HL-60/S4 treated with phorbol 12-myristate 13-acetate at 8.2 ng/mL for 4 days and 3 days (cell line): ENCODE data around the gene ARNT2.

Experiments used
- in situ Hi-C: fragments of 300-500 bp; cut with MboI; formaldehyde crosslinking; loops from 2 replicates; pipeline ENCODE4 v1.15.0; 2022; ENCODE audit warnings: low sequenced_read_pairs

The ARNT2 gene

DNA sequence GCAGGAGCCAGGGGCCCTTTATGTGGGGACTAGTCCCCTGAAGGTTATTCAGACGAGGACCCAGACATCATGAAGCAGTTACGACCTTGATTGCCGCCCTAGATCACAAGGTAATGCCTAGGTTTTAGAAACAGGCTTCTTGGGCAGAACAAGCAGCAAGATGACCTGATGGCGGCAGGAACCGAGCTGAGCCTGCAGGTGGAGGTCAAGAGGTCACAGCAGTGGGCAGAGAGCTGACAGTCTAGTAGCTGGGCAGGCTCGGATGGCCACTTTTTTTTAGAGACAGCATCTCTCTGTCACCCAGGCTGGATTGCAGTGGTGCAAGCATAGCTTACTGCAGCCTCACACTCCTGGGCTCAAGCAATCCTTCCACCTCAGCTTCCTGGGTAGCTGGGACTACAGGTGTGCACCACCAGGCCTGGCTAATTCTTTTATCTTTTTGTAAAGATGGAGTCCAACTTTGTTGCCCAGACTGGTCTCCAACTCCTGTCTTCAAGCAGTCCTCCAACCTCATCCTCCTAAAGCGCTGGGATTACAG lies 207.4 kb downstream of the ARNT2 start:
- in situ Hi-C loops = no loop called here

DNA sequence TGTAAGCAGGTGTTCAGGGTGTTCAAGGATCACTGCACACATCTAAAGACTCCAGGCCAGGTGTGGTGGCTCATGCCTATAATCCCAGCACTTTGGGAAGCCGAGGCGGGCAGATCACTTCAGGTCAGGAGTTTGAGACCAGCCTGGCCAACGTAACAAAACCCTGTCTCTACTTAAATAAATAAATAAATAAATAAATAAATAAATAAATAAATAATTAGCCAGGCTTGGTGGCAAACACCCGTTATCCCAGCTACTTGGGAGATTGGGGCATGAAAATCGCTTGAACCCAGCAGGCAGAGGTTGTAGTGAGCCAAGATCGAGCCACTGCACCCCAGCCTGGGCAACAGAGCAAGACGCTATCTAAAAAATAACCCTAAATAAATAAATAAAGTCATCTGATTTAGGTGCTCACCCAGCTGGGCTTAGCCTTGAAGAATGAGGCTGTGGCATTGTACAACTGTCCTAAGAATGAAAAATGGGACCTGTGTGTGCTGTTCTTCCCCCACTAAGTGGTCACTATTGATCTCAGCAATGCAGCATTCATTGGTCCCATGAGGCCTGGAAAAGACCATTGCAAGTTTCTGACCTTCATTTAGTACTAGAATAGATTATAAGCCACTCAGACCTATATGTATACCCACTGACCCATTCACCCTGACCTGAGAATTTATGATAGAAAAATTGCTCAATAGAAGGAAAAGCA lies 208.1 kb downstream of the ARNT2 start:
- in situ Hi-C loops = no loop called here

DNA sequence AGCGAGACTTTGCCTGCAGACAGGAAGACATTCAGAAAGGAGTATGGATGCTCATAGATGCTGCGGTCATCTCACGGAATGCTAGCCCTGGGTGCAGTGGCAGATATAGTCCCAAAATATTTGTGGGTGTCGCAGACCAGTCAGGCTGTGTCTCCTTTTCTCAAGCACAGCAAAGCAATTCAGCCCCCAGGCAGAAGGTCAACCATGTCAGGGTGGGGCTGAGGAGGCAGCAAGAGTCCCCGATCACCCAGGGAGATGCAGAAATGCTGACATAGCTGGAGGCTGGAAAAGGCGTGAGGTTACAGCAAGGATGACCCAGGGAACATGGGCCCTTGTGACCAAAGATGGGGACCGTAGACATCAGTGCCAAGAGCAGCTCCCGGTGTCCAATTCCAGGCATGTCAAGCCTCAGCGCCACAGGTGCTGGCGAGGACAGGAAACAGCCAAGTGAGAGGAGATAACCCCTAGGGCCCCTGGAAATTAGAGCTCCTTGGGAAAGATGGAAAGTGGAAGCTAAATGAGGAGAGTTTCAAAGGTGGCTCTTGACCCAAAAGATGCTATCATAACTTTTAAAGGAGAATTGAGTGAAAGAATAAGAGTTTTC lies 209.7 kb downstream of the ARNT2 start:
- in situ Hi-C loops = no loop called here

- in situ Hi-C loops = no loop called here
Measured at GRCh38 chr15:80614711-80615360, 210.7 kb downstream of the ARNT2 start.

GRCh38 chr15:80615361-80615736 lies 211.2 kb downstream of the ARNT2 start:
- in situ Hi-C loops = no loop called here

DNA sequence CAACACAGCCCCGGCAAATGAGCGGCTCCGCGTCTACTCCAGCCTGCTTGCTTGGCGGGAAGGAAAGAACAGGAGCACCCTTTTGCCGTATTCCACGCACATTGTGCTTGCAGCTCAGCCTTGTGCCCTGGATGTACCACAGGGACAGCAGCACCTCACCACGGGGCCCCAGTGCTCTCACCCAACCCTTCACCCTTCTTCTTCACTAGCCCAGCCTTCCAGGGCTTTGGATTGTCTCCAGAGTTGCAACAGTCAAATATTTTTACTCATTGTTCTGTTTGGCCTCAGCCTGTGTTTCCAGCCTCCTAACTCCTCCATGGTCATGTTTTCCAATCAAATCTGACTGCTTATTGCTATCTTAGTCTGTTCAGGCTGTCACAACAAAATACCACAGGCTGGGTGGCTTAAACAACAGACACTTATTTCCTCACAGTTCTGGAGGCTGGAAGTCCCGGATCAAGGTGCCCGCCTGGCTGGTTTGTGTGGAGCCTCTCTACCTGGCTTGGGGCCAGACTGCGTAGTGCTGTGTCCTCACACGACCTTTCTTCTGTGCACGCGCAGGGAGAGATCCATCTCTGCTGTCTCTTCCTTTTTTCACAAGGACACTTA lies 211.7 kb downstream of the ARNT2 start:
- in situ Hi-C loops = no loop called here

DNA sequence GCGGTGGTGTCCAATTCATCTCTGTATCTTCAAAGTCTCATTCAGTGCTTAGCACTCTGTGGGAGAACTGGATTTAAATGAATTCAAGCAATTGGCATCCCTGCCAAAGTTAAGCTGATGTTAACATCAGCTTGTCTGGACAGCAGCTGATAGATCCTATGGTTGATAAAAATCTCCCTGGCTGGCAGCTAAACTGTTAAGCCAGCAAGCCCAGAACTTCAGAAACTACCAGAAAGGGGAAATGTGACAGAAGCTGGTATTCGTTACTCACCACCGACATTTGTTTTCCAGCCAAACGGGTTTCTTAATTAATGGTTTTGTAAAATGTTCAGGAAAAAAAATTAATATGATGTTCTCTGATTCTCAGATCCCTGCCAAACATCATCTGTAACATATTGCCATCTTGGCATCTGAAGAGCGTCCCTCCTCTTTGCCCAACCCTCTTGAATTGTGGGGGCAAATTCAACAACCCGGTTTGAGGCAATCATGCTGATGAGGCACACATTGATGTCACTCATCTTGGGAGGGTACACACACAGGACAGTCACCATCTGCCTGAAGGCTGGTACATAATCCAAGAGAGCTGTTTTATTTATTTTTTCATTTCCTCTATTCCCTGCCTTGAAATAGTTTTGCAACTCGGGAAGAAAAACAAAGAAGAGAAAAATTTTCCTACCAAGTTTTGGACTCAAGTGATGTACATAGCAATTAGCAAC lies 214.7 kb downstream of the ARNT2 start:
- in situ Hi-C loops = no loop called here

DNA sequence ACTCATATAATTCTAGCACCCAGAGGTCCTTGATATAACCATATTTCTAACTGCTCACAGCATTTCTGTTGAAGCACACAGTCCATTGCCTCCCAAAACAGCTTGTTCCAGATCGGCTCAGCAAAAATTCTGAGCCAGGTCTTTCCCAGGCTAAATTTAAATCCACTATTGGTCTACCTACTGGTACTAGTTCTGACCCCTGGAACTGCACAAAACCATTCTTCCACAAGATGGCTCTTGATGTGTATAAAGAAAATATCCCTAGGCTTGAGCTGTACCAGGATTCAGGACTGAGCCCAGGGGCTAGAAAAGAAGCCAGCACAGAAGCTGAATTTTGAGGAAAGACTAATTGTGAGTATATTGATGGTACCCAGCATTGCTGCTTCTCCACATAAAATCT lies 215.5 kb downstream of the ARNT2 start:
- in situ Hi-C loops = no loop called here

DNA sequence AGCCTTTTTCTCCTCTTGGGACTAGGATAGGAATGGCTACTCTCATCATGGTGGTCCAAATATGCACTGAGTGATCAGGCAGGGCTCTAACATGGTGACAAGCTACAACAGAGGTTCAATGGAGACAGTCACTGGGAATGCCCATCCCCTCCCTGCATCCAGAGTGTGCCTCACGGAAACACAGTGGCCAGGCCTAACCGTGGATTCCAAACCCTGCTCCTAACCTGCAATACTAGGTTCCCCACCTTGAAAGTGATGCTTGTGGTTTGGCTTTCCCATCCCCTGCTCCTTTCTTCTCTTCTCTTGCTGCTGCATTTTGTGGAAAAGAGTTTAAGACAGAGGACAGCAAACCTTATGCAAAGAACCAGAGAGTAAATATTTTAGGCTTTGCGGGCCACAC lies 216.0 kb downstream of the ARNT2 start:
- in situ Hi-C loops = no loop called here

DNA sequence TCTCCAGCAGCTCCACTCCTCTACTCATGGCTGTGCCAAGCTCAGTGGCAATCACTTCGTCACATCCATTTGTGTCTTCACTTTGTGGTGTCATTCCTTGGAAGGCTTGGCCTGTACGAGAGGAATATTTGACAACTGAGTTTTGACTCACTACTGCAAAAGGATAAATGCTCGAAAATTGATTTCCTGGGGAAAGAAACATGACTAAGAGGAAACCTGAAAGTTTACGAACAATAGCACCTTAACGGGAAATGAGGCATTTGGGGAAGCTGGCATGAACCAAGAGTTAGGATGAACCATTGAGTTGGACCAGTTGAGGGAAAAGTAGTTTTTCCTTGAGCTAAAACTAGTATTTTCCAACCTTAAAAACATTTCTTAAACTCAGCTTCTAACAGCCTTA lies 216.7 kb downstream of the ARNT2 start:
- in situ Hi-C loops = no loop called here

- in situ Hi-C loops = no loop called here
Measured at GRCh38 chr15:80626643-80627120, 222.5 kb downstream of the ARNT2 start.

DNA sequence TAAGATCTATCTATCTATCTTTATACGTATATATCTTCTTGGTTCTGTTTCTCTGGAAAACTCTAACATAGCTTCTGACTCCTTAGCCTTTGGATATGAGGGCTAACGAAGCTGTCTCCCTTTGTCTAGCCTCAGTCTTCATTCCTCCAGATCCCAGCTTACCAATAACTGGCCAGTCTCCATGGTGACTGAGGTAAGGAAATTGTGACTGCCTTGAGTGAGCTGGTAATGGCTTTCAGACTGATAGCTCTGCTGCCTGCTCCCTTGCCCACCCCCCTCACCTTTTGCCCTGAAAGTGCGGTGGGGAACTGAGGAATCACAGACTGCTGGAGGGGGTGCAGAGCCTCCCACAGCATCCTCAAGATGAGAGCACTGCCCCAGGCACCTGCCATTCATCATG lies 225.2 kb downstream of the ARNT2 start:
- in situ Hi-C loops = no loop called here

DNA sequence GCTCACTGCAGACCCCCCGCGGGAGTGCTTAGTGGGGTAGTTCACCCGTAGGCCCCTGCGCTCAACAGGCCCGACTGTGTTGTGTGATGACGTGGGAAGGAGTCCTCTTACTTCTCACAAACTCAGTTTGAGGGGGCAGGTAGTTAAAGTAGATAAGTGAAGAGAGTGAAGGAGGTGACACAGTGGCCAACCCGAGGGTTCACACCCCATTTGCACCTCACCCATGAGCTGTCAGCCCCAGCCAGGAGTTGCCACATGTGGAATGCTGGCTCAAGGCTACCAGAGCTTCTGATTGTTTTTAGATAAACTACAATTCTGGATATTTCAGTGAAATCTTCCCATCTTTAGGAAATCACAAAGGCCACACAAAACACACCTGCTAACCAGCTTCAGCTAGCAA lies 226.8 kb downstream of the ARNT2 start:
- in situ Hi-C loops = no loop called here

DNA sequence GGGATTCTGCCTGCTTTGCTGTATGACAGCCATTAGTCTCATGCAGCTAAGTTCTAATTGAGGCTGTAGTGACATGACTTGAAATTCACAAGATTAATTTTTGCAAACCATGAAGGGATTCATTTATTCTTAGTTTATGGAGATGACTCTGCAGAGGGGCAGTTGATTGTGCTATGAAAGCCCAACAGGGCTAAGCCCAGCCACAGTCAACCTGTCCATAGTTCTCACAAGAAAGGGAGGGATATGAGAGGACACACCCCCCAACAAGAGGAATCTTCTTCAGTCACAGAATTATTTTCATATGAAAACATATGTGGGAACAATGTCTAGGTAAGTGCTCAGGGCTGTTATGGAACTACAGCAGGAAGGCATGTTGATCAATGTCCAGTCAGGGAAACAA lies 229.0 kb downstream of the ARNT2 start:
- in situ Hi-C loops = no loop called here

DNA sequence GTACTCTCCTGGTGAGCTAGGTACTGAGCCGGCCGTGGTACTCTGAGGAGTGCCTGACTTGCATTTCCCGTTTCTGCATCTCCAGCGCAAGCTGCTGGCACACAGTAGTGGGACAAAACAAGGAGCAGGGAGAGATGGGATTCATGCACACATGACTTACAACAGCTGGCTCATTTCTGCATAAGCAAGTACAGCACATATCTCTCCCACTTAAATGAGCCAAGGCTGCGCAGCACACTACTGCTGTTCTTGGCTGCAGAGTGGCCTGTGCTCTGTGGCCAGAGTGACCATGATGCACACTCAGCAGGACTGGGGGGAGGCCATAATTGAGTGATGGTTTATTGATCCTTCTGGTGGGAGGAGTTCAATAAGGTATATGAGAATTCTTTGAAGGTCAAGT lies 231.8 kb downstream of the ARNT2 start:
- in situ Hi-C loops = no loop called here

DNA sequence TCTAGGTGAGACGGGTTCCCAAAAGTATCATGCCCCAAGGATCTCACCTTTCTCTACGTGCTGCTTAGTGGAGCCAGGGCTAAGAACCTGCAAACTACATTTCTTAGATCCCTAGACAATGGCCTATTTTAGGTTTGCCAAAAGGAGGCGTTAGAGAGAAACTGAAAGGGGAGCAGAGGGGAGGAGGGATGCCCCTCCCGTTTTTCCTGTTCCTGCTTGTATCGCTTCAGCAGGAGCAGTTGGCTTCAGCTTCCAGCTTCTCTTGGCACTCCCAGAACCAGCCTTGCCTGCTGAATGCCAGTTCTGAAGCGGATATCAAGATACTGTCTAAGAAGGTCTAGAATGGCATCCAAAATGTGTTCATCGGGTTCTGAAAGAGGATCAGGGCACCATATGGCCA lies 232.5 kb downstream of the ARNT2 start:
- in situ Hi-C loops = no loop called here

GRCh38 chr15:80637747-80638146 lies 233.6 kb downstream of the ARNT2 start:
- in situ Hi-C loops = no loop called here

GRCh38 chr15:80638553-80639167 lies 234.5 kb downstream of the ARNT2 start:
- in situ Hi-C loops = no loop called here

DNA sequence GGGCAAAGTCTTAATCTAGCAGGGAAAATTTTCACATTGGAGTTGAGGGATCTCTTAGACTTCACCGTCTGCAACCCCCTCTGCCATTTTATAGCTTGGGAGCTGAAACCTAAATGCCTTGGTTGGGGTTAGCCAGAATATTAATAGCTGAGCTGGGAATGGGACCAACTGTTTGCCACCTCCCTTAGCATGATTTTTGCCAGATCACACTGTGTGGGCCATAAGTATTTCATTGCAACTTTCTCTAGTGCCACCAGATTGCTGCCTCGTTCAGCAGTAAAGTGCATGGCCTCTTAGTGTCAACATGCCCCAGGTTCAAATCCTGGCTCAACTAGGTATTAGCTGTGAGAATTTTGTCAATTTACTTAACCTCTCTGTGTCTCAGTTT lies 235.0 kb downstream of the ARNT2 start:
- in situ Hi-C loops = no loop called here

GRCh38 chr15:80640531-80641121 lies 236.4 kb downstream of the ARNT2 start:
- in situ Hi-C loops = no loop called here
